Fibroblast of skin of left quadriceps (primary cell): ENCODE results near the gene HIP1.
"Not testable (repeated sequence)": the region's sequence is repeated elsewhere in the genome, so short reads cannot be mapped to it uniquely, and the experiment has no call there.

ENCODE experiments used
- DNase-seq, 2 experiments: peaks; one replicate each; pipeline ENCODE4 v3.0.0-alpha.2; 2013; ENCODE audit warnings: low read depth in 2 of 2

The HIP1 gene

DNA sequence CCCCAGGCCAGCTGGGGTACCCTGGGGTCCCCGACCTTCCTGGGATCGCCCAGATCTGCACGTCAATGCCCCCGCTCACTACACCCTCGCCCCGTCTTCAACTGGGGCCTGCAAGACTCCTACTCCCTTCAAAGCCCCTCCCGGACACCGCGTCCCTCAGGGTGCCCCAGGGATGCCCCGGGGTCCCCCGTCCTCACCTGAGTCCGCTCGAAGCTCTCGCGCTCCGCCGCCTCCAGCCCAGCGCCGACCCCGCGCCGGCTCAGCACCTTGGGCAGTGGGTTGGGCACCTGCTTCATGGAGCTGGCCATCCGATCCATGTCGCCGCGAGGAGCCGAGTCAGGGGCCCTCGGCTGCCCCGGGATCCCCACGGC, at the start of gene HIP1:
HIP1 (minus strand) TSS at position 338 of the 371 bp plus-strand sequence; CDS start at position 317, 21 bp downstream.
- no peak for DNase-seq

DNA sequence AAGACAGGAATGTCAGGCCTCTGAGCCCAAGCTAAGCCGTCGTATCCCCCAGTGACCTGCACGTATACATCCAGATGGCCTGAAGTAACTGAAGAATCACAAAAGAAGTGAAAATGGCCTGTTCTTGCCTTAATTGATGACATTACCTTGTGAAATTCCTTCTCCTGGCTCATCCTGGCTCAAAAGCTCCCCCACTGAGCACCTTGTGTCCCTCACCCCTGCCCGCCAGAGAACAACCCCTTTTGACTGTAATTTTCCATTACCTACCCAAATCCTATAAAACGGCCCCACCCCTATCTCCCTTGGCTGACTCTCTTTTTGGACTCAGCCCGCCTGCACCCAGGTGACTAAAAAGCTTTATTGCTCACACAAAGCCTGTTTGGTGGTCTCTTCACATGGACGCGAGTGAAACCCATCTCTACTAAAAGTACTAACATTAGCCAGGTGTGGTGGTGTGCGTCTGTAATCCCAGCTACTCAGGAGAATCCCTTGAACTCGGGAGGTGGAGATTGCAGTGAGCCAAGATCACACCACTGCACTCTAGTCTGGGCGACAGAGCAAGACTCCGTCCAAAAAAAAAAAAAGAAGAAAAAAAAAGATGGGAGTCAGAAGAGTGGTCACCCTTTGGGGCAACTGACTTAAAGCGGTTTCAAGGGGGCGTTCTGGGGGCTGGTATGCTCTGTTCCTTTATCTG, 49.6 kb upstream of the HIP1 start:
- DNase-seq: not testable (repeated sequence)

DNA sequence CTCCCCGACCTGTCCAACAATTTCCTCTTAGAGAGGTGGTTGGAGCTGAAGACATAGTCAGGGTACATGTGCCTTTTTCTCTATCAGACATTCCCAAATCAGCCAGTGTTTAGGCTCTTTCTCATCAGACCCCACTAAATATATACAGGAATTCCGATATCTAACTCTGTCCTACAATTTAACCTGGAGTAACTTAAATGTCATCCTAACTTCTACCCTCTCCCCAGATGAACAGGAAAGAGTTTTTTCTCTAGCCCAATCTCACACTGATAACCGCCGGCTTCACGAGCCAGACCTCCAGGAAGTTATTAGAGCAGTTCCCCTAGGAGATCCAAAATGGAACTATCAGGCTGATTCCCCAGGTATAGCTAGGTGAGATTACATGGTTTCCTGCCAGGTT, 44.3 kb upstream of the HIP1 start:
- not testable (repeated sequence) for DNase-seq

DNA sequence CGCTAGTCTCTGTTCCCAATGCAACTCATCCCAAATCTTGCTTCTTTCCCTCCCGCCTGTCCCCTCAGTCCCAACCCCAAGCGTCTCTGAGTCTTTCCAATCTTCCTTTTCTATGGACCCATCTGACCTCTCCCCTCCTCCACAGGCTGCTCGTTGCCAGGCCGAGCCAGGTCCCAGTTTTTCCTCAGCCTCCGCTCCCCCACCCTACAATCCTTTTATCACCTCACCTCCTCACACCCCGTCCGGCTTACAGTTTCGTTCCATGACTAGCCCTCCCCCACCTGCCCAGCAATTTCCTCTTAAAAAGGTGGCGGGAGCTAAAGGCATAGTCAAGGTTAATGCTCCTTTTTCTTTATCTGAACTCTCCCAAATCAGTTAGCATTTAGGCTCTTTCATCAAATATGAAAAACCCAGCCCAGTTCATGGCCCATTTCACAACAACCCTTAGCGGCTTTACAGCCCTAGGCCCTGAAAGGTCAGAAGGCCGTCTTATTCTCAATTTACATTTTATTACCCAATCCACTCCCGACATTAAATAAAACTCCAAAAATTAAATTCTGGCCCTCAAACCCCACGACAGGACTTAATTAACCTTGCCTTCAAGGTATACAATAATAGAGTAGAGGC, 42.0 kb upstream of the HIP1 start:
- not testable (repeated sequence) for DNase-seq

DNA sequence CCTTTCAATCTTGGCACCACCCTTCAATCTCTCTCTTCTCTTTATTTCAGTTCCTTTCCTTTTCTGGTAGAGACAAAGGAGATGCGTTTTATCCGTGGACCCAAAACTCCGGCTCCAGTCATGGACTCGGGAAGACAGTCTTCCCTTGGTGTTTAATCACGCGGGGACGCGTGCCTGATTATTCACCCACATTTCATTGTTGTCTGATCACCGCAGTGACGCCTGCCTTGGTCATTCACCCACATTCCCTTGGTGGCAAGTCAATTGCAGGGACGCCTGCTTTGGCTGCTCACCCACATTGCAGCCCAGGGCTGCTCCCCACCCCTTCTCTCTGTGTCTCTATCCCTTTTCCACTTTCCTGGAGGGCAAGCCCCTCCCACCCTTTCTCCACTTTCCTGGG, 40.8 kb upstream of the HIP1 start:
- DNase-seq: not testable (repeated sequence)

DNA sequence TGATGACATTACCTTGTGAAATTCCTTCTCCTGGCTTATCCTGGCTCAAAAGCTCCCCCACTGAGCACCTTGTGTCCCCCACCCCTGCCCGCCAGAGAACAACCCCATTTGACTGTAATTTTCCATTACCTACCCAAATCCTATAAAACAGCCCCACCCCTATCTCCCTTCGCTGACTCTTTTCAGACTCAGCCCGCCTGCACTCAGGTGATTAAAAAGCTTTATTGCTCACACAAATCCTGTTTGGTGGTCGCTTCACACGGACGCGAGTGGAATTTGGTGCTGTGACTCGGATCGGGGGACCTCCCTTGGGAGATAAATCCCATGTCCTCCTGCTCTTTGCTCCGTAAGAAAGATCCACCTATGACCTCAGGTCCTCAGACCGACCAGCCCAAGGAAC, 40.3 kb upstream of the HIP1 start:
- not testable (repeated sequence) for DNase-seq

DNA sequence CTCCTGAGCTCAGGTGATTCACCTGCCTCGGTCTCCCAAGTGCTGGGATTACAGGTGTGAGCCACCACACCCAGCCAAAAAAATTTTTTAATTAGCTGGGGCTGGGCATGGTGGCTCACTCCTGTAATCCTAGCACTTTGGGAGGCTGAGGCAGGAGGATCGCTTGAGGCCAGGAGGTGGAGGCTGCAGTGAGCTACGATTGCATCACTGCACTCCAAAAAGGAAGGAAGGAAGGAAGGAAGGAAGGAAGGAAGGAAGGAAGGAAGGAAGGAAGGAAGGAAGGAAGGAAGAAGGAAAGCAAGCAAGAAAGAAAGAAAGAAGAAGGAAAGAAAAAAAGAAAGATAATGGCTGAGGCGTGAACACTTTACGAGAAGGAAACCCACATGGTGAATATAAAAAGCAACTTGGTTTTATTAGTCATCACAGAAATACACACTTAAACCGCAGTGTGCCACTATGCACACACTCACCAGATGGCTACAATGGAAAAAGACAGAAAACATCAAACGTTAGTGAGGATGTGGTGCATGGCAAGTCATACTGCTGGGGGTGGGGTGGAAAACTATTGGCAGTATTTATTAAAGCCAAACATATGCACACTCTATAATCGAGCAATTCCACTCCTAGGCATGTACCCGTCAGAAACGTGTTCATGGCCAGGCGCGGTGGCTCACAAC, 37.7 kb upstream of the HIP1 start:
- DNase-seq: peak; percentile 94

DNA sequence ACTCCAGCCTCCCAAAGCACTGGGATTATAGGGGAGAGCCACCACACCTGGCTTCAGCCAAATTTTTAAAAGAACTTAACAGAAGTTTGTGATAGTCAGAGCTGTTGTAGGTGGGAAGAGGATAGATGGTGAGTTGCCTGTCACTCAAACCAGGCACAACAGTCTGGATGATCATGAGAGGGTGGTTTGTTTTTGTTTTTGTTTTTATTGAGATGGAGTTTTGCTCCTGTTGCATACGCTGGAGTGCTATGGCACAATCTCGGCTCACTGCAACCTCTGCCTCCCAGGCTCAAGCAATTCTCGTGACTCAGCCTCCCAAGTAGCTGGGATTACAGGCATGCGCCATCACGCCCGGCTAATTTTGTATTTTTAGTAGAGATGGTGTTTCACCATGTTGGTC, 35.2 kb upstream of the HIP1 start:
- DNase-seq: not testable (repeated sequence)

DNA sequence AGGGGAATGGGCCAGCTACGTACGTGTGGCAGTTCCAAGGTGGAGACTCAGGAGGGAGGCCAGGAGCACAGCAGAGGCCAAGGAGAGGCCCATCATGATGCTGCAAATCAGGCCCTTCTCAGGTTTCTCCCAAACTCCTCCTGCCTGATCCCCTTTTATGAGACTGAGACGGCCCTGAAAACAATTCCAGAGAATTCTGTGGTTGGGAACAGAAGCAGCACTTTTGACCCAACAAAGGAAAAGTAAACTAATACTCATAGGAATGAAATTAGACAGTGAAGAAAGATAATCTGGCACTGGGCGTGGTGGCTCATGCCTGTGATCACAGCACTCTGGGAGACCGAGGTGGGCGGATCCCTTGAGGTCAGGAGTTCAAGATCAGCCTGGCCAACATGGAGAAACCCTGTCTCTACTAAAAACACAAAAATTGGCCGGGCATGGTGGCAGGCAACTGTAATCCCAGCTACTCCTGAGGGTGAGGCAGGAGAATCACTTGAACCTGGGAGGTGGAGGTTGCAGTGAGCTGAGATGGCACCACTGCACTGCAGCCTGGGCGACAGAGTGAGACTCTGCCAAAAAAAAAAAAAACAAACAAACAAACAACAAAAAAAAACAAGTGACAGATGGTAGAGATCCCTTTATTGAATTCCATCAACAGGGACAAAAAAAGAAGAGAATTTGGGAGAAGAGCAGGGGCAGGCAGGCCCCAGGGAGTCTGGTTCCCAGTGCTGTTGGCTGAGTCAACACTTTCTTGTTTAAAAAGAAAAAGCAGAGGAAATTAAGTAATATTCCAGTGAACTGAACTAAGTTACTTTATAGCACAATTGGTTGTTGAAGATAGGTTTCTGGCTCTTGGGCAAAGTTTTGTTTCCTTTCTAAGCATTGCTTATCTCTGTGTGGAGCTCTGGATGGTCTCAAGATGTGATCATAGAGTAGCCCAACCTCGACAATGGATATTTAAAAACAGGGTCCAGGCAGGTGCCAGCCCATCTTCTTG, 33.6 kb upstream of the HIP1 start, which contains the start of gene CCL26:
CCL26 (minus strand) TSS at position 131 of the 997 bp plus-strand sequence; CDS start at position 96, 35 bp downstream.
- peak; percentile 85 to 86 for DNase-seq

DNA sequence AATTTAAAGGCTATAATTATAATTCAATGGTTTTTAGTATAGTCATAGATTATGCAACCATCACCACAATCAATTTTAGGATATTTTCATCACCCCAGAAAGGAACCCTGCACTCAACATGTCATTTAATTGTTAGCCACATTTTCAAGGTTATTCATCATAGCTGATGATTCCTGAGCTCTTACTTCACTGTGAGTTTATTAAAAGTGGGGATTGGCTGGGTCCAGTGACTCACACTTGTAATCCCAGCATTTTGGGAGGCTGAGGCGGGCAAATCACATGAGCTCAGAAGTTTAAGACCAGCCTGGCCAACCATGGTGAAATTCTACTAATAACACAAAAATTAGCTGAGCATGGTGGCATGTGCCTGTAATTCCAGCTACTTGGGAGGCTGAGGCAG, 32.5 kb upstream of the HIP1 start:
- peak; percentile 78 to 79 for DNase-seq

DNA sequence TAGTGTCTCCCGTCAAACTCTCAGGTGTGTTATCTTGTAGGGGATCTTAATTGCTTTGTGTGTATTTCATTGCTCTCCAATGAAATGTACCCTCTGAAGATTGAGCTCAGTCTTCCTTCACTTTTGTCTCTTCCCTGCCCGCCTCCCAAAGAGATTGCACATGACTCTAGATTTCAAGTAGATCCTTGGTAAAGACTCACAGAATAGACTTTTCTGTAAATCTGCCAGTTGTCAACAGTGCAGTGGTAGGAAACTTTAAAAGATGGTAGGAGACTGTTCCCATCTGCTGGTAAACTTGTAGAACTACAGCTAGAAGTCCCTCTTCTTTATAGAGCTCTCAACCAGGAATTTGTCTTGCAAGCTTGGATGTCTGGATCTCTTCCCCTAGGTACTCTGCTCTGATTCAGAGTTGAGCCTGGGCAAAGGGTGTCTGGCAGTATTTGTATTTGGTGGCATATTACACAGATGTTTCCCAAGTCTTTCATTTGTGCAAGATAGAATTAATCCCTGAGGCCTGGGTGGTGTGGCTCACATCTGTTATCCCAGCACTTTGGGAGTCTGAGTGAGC, 23.7 kb upstream of the HIP1 start:
- peak; percentile 49 to 54 for DNase-seq

DNA sequence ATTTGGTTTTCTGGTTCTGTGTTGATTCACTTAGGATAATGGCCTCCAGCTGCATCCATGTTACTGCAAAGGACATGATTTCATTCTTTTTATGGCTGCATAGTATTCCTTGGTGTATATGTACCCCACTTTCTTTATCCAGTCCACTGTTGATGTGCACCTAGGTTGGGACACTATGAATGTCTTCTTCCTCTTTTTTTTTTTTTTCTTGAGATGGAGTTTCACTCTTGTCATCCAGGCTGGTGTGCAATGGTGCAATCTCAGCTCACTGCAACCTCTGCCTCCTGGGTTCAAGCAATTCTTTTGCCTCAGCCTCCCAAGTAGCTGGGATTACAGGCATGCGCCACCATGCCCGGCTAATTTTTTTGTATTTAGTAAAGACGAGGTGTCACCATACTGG, 23.1 kb upstream of the HIP1 start:
- DNase-seq: not testable (repeated sequence)

DNA sequence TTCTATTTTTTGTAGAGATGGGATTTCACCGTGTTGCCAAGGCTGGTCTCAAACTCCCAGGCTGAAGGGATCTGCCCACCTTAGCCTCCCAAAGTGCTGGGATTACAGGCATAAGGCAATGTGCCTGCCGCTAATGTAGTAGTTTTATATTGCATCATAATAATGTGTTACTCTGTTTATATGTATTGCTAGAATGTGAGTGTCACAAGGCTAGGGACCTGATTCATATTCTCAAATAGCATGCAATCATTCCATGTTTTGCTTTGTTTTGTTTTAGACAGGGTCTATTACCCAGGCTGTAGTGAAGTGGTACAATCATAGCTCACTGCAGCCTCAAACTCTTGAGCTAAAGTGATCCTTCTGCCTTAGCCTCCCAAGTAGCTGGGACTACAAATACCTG, 19.8 kb upstream of the HIP1 start:
- DNase-seq: no peak

DNA sequence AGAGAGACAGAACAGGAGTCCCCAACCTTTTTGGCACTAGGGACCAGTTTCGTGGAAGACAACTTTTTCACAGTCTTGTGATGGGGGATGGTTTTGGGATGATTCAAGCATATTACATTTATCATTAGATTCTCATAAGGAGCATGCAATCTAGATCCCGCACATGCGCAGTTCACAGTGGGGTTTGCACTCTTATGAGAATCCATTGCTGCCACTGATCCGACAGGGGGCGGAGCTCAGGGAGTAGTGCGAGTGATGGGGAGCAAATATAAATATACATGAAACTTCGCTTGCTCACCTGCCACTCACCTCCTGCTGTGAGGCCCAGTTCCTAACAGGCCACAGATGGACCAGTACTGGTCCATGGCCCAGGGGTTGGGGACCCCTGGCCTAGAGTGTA, 19.1 kb upstream of the HIP1 start:
- no peak for DNase-seq

DNA sequence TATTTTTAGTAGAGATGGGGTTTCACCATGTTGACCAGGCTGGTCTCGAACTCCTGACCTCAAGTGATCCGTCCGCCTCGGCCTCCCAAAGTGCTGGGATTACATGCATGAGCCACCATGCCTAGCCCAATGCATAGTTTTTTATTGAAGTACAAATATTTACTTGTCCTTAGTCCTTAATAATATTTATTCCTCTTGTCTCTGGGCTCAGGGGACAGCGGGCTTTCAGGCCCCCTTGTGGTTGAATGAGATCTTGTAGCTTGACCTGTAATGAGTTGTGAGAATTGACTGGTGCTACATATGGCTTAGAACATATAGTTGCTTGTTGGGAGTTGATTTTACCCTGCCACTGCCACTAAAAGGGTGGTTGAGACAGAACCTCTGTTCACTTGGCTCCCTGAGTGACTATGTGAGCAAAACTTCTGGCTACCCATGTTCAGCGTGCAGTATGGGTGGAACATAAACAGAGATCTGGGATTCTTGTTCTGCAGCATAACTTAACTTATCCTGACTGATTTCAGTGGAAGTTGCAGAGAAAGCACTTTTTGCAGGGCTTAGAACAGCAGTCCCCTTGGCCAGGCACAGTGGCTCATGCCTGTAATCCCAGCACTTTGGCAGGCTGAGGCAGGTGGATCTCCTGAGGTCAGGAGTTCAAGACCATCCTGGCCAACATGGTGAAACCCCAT, 18.4 kb upstream of the HIP1 start:
- DNase-seq: no peak

DNA sequence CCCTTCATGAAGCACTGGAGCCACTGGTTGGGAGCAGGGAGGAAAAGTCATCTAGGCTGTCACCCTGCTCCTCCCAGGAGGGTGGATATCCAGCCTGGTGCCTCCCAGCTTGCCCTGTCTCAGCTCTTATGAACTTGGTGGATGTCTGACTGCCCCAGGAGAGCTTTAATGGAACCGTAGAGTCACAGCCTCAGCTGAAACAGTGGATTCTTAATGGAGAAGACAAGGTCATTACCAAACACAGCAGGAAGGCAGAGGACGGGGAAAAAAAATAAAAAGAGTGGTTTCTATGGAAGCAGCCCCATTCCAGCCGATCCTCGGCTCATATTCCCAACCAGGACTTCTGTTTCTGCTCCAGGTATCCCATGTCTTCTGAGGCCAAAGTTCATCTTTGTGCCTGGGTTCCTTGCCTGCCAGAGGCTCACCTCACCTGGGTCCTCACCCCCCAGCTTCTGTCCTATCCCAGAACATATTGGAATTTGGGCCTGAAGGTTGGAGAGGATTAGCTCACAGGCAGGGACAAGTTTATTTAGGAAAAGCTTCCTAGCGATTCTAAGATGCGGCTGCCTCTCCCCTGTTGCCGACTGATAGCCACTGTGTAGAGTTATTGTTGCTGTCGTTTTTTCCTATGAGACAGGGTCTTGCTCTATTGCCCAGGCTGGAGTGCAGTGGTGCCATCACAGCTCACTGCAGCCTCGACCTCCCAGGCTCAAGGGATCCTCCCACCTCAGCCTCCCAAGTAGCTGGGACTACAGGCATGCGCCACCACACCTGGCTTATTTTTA, 17.7 kb upstream of the HIP1 start:
- no peak for DNase-seq

DNA sequence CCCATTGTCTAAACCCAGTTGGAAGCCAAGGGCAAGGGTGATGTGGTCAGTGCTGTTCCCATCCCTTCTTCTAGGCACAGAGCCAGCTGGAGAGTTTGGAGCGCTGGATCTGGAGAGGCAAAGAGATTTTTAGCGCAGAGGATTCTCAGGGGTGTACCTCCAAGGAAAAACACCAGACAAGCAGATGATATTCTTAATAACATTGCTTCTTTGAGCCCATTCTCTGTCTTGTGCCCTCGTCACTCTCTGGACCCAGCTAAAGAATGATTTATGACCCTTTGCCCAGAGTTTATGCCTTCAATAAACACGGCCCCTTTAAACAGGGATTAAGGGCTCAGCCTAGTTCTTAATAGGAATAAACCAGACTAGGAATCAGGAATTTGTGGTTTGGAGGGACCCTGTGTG, 4.7 kb upstream of the HIP1 start:
- DNase-seq: no peak

DNA sequence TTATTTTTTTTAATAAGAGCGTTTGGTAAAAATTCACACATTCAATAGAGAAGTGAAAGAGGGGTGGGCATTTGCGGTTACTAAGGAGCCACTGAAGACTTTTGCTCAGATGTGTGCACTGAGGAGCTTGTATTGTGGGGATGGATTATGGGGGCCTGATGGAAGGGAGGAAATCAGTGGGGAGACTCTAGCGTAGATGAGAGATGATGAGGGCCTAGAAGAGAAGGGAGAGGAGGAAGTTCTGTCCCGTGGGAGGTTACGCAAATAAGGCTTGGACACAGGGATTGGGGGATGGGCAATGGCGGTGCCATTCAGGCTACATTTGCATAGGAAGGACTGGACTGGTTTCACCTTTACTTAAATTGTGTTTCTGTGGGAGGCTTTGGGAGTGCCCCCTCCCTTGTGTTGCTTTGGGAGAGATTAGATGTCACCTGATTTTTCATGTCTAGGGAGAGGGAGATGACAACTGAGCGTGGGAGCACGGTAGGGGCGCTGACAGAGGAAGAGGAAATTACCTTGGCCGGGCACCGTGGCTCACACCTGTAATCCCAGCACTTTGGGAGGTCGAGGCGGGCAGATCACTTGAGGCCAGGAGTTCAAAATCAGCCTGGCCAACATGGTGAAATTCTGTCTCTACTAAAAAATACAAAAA, 2.2 kb upstream of the HIP1 start:
- no peak for DNase-seq
